ENCODE data around the gene DOP1B. TPM values are rescaled to one million over a fixed set of nuclear protein-coding genes. Genes with fewer than 3 reads are reported as not detected.

DOP1B gene
- total and polyA plus RNA-seq, 2 donors = 5.7 to 6.5 TPM

DNA sequence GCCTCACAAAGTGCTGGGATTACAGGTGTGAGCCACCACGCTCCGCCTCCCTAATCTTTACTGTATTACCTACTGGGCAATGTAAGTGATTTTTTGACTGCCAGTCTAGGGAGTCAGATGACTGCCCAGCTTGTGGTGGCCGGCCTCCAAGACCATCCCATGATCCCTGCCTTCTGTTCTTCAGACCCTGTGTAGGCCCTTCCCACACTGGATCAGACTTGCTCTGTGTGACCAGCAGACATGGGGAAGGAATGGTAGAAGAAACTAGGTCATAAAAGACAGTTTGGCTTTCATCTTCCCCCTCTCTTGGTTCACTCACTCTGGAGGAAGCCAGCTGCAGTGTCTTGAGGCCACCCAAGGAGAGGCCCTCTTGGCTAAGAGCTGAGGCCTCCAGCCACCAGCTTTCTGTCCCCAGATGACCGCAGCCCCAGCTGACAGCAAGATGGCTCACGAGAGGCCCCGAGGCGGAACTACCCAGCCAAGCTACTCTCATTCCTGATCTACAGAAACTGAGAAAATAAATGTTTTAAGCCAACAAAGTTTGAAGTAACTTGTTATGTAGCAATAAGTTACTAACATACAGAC lies 36.2 kb upstream of the DOP1B start:
- Histone ChIP-seq H3K36me3 (ENCODE audit: control insufficient read depth in 2 of 2, insufficient read depth in 2 of 2, low read length in 1 of 2) (no peaks in the 10 kb centered on the region), H3K4me3 (ENCODE audit: low read length in 2 of 2) (no peak overlapping the region), H3K27ac (ENCODE audit: low read depth in 1 of 2, low read length in 1 of 2) (peak overlapping the region; percentile 65 to 68), H3K4me1 (ENCODE audit: control insufficient read depth in 2 of 2, insufficient read depth in 2 of 2, low read length in 2 of 2) (peaks cover 12 to 22% of the 10 kb centered on the region in 2 donors), H3K9me3 (ENCODE audit: control insufficient read depth in 2 of 2, insufficient read depth in 1 of 2, low read length in 1 of 2) (no peaks in the 10 kb centered on the region), H3K27me3 (ENCODE audit: control insufficient read depth in 2 of 2, insufficient read depth in 1 of 2, low read length in 1 of 2) (no peaks in the 10 kb centered on the region)
- DNase-seq (ENCODE audit: low read depth in 6 of 9, low spot score in 9 of 9) = peak in 1 of 9 donors; percentile 59
- 96% methylated on average over 7 of the region's 7 CpGs for WGBS

DNA sequence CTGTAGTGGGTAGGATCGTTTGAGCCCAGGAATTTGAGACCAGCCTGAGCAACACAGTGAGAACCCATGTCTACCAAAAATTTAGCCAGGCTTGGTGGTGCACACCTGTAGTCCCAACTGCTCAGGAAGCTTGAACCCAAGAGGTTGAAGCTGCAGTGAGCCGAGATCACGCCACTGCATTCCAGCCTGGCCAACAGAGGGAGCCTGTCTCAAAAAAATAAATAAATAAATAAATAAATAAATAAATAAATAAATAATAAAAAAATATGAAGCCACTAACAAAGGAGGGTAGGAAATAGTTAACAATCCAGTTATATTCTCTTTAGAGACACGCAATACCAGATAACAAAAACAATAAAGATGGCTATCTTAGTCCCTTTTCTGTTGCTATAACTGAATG lies 33.6 kb upstream of the DOP1B start:
- no peaks in the 10 kb centered on the region for H3K9me3 ChIP-seq (ENCODE audit: control insufficient read depth in 2 of 2, insufficient read depth in 1 of 2, low read length in 1 of 2)
- no peak overlapping the region for H3K27ac ChIP-seq (ENCODE audit: low read depth in 1 of 2, low read length in 1 of 2)
- H3K4me1 ChIP-seq (ENCODE audit: control insufficient read depth in 2 of 2, insufficient read depth in 2 of 2, low read length in 2 of 2) = peaks cover 13 to 19% of the 10 kb centered on the region in 2 donors
- DNase-seq (ENCODE audit: low read depth in 6 of 9, low spot score in 9 of 9) = no peak
- H3K36me3 ChIP-seq (ENCODE audit: control insufficient read depth in 2 of 2, insufficient read depth in 2 of 2, low read length in 1 of 2) = no peaks in the 10 kb centered on the region
- WGBS = 90% methylated on average over 4 of the region's 4 CpGs
- peaks cover 0 to 2% of the 10 kb centered on the region in 2 donors for H3K27me3 ChIP-seq (ENCODE audit: control insufficient read depth in 2 of 2, insufficient read depth in 1 of 2, low read length in 1 of 2)
- H3K4me3 ChIP-seq (ENCODE audit: low read length in 2 of 2) = no peak overlapping the region

DNA sequence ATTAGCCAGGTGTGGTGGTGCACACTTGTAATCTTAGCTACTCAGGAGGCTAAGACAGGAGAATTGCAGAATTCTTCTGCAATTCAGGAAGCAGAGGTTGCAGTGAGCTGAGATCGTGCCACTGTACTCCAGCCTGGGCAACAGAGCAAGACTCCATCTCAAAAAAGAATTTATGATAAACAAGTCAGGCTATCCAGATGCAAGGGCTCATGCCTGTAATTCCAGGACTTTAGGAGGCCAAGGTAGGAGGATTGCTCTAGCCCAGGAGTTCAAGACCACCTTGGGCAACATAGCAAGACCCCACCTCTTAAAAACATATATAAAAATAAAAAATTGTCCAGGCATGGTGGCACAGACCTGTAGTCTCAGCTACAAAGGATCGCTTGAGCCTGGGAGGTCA lies 32.2 kb upstream of the DOP1B start:
- Histone ChIP-seq H3K4me1 (ENCODE audit: control insufficient read depth in 2 of 2, insufficient read depth in 2 of 2, low read length in 2 of 2) (peaks cover 13 to 19% of the 10 kb centered on the region in 2 donors), H3K27ac (ENCODE audit: low read depth in 1 of 2, low read length in 1 of 2) (no peak overlapping the region), H3K27me3 (ENCODE audit: control insufficient read depth in 2 of 2, insufficient read depth in 1 of 2, low read length in 1 of 2) (peaks cover 0 to 8% of the 10 kb centered on the region in 2 donors), H3K9me3 (ENCODE audit: control insufficient read depth in 2 of 2, insufficient read depth in 1 of 2, low read length in 1 of 2) (no peaks in the 10 kb centered on the region), H3K4me3 (ENCODE audit: low read length in 2 of 2) (no peak overlapping the region), H3K36me3 (ENCODE audit: control insufficient read depth in 2 of 2, insufficient read depth in 2 of 2, low read length in 1 of 2) (no peaks in the 10 kb centered on the region)
- 96% methylated on average over 2 of the region's 2 CpGs for WGBS
- no peak for DNase-seq (ENCODE audit: low read depth in 6 of 9, low spot score in 9 of 9)

DNA sequence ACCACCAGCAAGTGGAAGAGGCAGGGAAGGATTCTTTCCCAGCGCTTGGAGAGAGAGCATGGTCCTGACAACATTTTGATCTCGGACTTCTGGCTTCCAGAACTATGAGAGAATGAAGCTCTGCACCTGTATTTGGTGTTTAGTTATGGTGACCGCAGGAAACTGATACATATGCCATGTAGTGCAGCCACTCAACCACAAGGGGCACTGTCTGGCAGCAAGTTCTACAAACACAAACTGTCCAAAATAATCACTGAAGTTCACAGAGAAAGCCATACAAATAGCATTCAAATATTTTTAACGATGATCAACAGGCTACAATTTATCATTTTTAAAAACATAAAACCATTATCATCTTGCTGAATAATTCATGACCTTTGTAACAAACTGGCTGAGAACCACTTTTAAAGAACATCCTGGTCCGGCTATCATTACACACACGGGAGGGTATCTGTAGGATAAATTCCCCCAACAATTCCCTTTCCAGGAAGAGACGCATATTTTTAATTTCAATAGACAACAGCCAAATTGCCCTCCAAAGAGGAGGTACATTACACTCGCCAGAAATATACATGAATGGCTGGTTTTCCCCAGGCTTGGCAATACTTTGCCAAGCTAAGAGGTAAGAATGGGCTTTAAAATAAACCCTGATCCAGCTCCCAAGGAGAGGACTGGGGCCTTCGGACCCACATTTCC lies 31.0 kb upstream of the DOP1B start:
- peaks cover 2 to 14% of the 10 kb centered on the region in 2 donors for H3K27me3 ChIP-seq (ENCODE audit: control insufficient read depth in 2 of 2, insufficient read depth in 1 of 2, low read length in 1 of 2)
- no peaks in the 10 kb centered on the region for H3K36me3 ChIP-seq (ENCODE audit: control insufficient read depth in 2 of 2, insufficient read depth in 2 of 2, low read length in 1 of 2)
- H3K4me1 ChIP-seq (ENCODE audit: control insufficient read depth in 2 of 2, insufficient read depth in 2 of 2, low read length in 2 of 2) = peaks cover 5 to 7% of the 10 kb centered on the region in 2 donors
- H3K27ac ChIP-seq (ENCODE audit: low read depth in 1 of 2, low read length in 1 of 2) = no peak overlapping the region
- no peak overlapping the region for H3K4me3 ChIP-seq (ENCODE audit: low read length in 2 of 2)
- 47% methylated on average over 9 of the region's 9 CpGs for WGBS
- DNase-seq (ENCODE audit: low read depth in 6 of 9, low spot score in 9 of 9) = peak in 3 of 9 donors; percentile 48 to 74 (median 70)
- no peaks in the 10 kb centered on the region for H3K9me3 ChIP-seq (ENCODE audit: control insufficient read depth in 2 of 2, insufficient read depth in 1 of 2, low read length in 1 of 2)

DNA sequence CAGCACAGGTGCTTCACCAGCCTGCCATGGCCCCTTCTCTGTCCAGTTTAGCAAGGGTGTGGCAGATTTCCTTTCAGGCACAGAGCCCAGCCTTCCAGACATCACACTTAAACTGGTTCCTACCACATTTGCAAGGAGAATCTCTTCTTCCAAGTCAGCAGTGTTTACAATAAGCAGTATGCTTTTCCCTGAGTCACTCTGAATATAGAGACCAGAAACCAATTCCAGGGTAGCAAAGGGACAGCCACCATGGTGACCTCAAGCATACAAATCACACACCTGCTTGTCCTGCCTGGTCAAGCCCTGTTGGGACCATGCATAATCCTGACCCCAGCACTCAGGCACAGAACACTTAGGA lies 30.4 kb upstream of the DOP1B start:
- Histone ChIP-seq H3K27ac (ENCODE audit: low read depth in 1 of 2, low read length in 1 of 2) (no peak overlapping the region), H3K27me3 (ENCODE audit: control insufficient read depth in 2 of 2, insufficient read depth in 1 of 2, low read length in 1 of 2) (peaks cover 3 to 15% of the 10 kb centered on the region in 2 donors), H3K9me3 (ENCODE audit: control insufficient read depth in 2 of 2, insufficient read depth in 1 of 2, low read length in 1 of 2) (no peaks in the 10 kb centered on the region), H3K36me3 (ENCODE audit: control insufficient read depth in 2 of 2, insufficient read depth in 2 of 2, low read length in 1 of 2) (no peaks in the 10 kb centered on the region), H3K4me1 (ENCODE audit: control insufficient read depth in 2 of 2, insufficient read depth in 2 of 2, low read length in 2 of 2) (peaks cover 2 to 3% of the 10 kb centered on the region in 2 donors), H3K4me3 (ENCODE audit: low read length in 2 of 2) (no peak overlapping the region)
- DNase-seq (ENCODE audit: low read depth in 6 of 9, low spot score in 9 of 9) = no peak

DNA sequence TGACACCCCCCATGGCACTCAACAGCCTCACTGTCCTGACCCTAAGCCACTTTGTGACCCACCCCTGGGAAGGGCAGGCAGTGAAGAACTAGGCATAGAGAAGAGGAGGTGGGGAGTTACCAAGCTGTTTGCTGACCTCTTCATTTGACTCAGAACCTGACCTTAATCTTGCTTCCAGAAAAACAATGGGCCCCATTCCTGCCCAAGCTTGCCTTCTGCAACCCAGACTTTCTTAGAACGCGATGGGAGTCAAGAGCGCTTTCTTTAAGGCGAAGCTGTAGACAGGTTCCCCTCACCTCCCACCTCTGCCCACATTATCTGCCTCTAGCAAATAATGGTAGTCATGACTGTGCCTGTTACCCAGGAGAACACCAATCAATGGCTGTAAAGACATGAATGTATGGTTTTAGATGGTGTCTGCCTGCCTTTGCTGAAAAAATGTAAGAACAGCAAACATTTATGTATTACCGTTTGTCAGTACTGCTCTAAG lies 30.0 kb upstream of the DOP1B start:
- peaks cover 3 to 15% of the 10 kb centered on the region in 2 donors for H3K27me3 ChIP-seq (ENCODE audit: control insufficient read depth in 2 of 2, insufficient read depth in 1 of 2, low read length in 1 of 2)
- no peak overlapping the region for H3K27ac ChIP-seq (ENCODE audit: low read depth in 1 of 2, low read length in 1 of 2)
- H3K4me1 ChIP-seq (ENCODE audit: control insufficient read depth in 2 of 2, insufficient read depth in 2 of 2, low read length in 2 of 2) = peaks cover 0 to 2% of the 10 kb centered on the region in 2 donors
- no peaks in the 10 kb centered on the region for H3K36me3 ChIP-seq (ENCODE audit: control insufficient read depth in 2 of 2, insufficient read depth in 2 of 2, low read length in 1 of 2)
- 98% methylated on average over 5 of the region's 5 CpGs for WGBS
- H3K9me3 ChIP-seq (ENCODE audit: control insufficient read depth in 2 of 2, insufficient read depth in 1 of 2, low read length in 1 of 2) = no peaks in the 10 kb centered on the region
- H3K4me3 ChIP-seq (ENCODE audit: low read length in 2 of 2) = no peak overlapping the region
- no peak for DNase-seq (ENCODE audit: low read depth in 6 of 9, low spot score in 9 of 9)

DNA sequence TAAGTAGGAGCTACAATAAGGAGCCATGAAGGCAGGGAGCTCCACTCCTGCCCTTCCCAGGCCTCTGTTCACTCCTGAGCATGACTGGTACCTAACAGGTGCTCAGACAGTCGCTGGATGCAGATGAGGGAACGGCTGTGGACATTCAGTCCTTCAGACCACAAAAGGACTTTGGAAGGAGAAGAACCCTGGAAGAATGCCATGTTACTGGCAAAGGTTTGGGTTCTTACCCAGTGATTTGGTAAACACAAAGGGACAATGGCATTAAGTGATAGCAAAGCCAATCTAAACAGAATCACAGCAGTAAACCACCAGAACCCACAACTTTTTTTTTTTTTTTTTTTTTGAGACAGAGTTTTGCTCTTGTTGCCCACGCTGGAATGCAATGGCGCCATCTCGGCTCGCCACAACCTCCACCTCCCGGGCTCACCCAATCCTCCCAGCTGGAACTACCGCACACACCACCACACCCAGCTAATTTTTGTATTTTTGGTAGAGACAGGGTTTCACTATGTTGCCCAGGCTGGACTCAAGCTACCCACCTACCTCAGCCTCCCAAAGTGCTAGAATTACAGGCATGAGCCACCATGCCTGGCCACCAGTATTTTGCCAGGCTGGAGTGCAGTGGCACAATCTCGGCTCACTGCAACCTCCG lies 29.2 kb upstream of the DOP1B start:
- Histone ChIP-seq H3K27ac (ENCODE audit: low read depth in 1 of 2, low read length in 1 of 2) (no peak overlapping the region), H3K36me3 (ENCODE audit: control insufficient read depth in 2 of 2, insufficient read depth in 2 of 2, low read length in 1 of 2) (no peaks in the 10 kb centered on the region), H3K4me3 (ENCODE audit: low read length in 2 of 2) (no peak overlapping the region), H3K9me3 (ENCODE audit: control insufficient read depth in 2 of 2, insufficient read depth in 1 of 2, low read length in 1 of 2) (no peaks in the 10 kb centered on the region), H3K27me3 (ENCODE audit: control insufficient read depth in 2 of 2, insufficient read depth in 1 of 2, low read length in 1 of 2) (peaks cover 7 to 21% of the 10 kb centered on the region in 2 donors), H3K4me1 (ENCODE audit: control insufficient read depth in 2 of 2, insufficient read depth in 2 of 2, low read length in 2 of 2) (peaks cover 0 to 2% of the 10 kb centered on the region in 2 donors)
- DNase-seq (ENCODE audit: low read depth in 6 of 9, low spot score in 9 of 9) = no peak
- 92% methylated on average over 10 of the region's 10 CpGs for WGBS

DNA sequence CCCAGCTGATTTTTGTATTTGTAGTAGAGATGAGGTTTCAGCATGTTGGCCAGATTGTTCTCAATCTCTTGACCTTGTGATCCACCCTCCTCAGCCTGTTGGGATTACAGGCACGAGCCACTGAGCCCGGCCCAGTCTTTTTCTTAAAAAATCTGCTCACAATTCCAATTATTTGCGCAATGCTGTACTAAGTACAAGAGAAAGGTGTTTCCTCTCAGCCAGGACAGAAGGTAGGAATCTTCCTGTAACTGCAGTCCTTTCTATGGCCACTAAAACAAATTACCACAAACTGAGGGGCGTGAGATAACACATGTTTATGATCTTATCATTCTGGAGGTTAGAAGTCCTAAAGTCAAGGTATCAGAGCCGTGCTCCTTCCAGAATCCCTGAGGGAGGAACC lies 28.6 kb upstream of the DOP1B start:
- Histone ChIP-seq H3K36me3 (ENCODE audit: control insufficient read depth in 2 of 2, insufficient read depth in 2 of 2, low read length in 1 of 2) (no peaks in the 10 kb centered on the region), H3K4me3 (ENCODE audit: low read length in 2 of 2) (no peak overlapping the region), H3K4me1 (ENCODE audit: control insufficient read depth in 2 of 2, insufficient read depth in 2 of 2, low read length in 2 of 2) (peaks cover 0 to 2% of the 10 kb centered on the region in 2 donors), H3K9me3 (ENCODE audit: control insufficient read depth in 2 of 2, insufficient read depth in 1 of 2, low read length in 1 of 2) (no peaks in the 10 kb centered on the region), H3K27ac (ENCODE audit: low read depth in 1 of 2, low read length in 1 of 2) (no peak overlapping the region), H3K27me3 (ENCODE audit: control insufficient read depth in 2 of 2, insufficient read depth in 1 of 2, low read length in 1 of 2) (peaks cover 11 to 27% of the 10 kb centered on the region in 2 donors)
- 92% methylated on average over 5 of the region's 5 CpGs for WGBS
- DNase-seq (ENCODE audit: low read depth in 6 of 9, low spot score in 9 of 9) = no peak

DNA sequence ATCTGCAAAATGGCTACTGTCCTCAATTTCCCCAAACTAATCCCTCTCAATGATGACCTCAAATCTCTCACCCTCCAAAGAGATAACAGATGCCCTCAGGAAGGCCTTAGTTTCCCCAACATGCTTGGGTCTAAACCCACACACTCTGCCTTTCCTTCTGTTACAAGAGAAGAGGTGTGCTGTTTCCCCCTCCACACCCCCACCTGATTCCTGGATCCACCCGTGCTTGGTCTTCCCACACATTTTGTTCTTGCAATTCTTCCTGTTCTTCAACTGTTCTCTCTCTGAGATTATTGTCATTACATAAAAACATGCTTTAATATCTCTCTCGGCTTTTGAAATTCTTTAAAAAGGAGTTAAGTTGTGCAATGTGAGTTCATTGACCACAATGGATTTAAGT lies 27.4 kb upstream of the DOP1B start:
- DNase-seq (ENCODE audit: low read depth in 6 of 9, low spot score in 9 of 9) = no peak
- Histone ChIP-seq H3K4me3 (ENCODE audit: low read length in 2 of 2) (no peak overlapping the region), H3K27ac (ENCODE audit: low read depth in 1 of 2, low read length in 1 of 2) (no peak overlapping the region), H3K9me3 (ENCODE audit: control insufficient read depth in 2 of 2, insufficient read depth in 1 of 2, low read length in 1 of 2) (no peaks in the 10 kb centered on the region), H3K36me3 (ENCODE audit: control insufficient read depth in 2 of 2, insufficient read depth in 2 of 2, low read length in 1 of 2) (no peaks in the 10 kb centered on the region), H3K4me1 (ENCODE audit: control insufficient read depth in 2 of 2, insufficient read depth in 2 of 2, low read length in 2 of 2) (peaks cover 0 to 2% of the 10 kb centered on the region in 2 donors), H3K27me3 (ENCODE audit: control insufficient read depth in 2 of 2, insufficient read depth in 1 of 2, low read length in 1 of 2) (peaks cover 20 to 39% of the 10 kb centered on the region in 2 donors)
- WGBS = 77% methylated on average over 2 of the region's 2 CpGs

Data from thymus (tissue), 11 donors.